GM12878 (cell line): ENCODE measurements around the gene MTSS2. TPM values are rescaled to one million over a fixed set of nuclear protein-coding genes. Genes with fewer than 3 reads are reported as not detected.

Experiments used
- polyA plus RNA-seq, 11 experiments: library from polyadenylated mRNA; depleted of rRNA in 4 of 11; unstranded in 6 of 11; stranded (reverse) in 5 of 11; fragments of >200 nt; fragmentation: Nextera tagmentation in 4 of 11; fragmentation: Illumina TruSeq in 1 of 11; extraction: Ambion mirVana in 4 of 11; extraction: Trizol in 1 of 11; gene quantifications; 1 replicate in 1 of 11; 2 replicates in 10 of 11; pipeline versions ENCODE4 v1.2.1 to v1.2.3, GENCODE V29; 2011 to 2016; ENCODE audit warnings: inconsistent platforms in 2 of 11, missing spikeins in 2 of 11, low read depth in 1 of 11
- total RNA-seq, 4 experiments: library from RNA; depleted of rRNA in 3 of 4; stranded (reverse); fragments of >200 nt in 3 of 4; fragmentation: Illumina TruSeq in 1 of 4; extraction: Trizol in 1 of 4; gene quantifications; 2 replicates each; pipeline versions ENCODE4 v1.2.1 to v1.2.3, GENCODE V29; 2013 to 2021
- TF ChIP-seq, protein P1 (sequence below): fragments of 450-650 bp; IDR thresholded peaks from 2 replicates; pipeline ENCODE4 v1.6.1; 2017; ENCODE audit warnings: mild to moderate bottlenecking, moderate library complexity
- TF ChIP-seq, protein P2 (sequence below): fragments of 450-650 bp; IDR thresholded peaks from 2 replicates; pipeline ENCODE4 v1.6.1; 2017; ENCODE audit warnings: mild to moderate bottlenecking, moderate library complexity

Gene MTSS2
- total and polyA plus RNA-seq, 10 of the 15 experiments (the other 5 are each of a cell fraction or from before 2014, with no cell fraction given) = under 0.01 to 0.51 (median 0.14) TPM; not detected in 4

DNA sequence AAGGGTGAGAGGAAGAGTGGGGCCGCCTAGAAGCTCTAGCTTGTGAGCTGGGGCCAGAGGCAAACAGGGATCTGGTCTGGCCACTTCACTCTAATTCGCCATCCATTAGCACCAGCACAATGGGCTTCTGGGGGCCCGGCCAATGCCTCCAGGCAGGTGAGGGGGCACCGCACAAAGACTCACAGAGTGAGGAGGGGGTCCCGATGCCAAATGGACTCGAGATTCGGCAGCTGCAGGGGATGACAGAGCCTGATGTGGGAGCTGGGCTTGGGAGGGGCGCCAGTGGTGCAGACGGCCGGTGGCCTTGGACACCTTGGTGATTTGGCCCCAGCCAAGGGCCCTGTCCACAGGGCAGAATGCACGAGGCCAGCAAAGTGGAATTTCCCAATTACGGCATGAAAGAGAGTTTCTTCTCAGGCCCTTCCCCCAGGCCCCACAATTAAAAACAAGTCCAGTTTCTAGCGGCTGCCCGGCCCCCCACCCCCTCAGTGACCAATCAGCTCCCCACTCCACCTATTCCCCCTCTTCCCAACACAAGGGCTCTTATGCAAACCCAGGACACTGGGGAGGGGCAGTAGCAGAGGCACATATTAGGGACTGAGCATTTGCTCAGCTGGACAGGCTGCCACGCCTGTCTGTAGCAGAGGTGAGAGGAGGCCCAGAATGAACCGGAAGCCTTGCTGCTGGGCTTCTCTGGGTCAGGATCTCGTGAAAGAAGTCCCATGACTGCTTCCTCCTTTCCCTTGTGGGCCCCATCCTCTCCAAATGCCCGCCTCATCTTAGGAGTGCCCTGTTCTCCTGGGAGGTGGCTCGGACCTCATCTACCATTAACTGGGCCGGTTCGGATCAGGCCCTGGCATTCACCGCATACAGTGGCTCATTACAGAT lies 39.4 kb upstream of the MTSS2 start (continued):
- TF ChIP-seq, protein P1, sequence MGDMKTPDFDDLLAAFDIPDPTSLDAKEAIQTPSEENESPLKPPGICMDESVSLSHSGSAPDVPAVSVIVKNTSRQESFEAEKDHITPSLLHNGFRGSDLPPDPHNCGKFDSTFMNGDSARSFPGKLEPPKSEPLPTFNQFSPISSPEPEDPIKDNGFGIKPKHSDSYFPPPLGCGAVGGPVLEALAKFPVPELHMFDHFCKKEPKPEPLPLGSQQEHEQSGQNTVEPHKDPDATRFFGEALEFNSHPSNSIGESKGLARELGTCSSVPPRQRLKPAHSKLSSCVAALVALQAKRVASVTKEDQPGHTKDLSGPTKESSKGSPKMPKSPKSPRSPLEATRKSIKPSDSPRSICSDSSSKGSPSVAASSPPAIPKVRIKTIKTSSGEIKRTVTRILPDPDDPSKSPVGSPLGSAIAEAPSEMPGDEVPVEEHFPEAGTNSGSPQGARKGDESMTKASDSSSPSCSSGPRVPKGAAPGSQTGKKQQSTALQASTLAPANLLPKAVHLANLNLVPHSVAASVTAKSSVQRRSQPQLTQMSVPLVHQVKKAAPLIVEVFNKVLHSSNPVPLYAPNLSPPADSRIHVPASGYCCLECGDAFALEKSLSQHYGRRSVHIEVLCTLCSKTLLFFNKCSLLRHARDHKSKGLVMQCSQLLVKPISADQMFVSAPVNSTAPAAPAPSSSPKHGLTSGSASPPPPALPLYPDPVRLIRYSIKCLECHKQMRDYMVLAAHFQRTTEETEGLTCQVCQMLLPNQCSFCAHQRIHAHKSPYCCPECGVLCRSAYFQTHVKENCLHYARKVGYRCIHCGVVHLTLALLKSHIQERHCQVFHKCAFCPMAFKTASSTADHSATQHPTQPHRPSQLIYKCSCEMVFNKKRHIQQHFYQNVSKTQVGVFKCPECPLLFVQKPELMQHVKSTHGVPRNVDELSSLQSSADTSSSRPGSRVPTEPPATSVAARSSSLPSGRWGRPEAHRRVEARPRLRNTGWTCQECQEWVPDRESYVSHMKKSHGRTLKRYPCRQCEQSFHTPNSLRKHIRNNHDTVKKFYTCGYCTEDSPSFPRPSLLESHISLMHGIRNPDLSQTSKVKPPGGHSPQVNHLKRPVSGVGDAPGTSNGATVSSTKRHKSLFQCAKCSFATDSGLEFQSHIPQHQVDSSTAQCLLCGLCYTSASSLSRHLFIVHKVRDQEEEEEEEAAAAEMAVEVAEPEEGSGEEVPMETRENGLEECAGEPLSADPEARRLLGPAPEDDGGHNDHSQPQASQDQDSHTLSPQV = no peak
- TF ChIP-seq, protein P2, sequence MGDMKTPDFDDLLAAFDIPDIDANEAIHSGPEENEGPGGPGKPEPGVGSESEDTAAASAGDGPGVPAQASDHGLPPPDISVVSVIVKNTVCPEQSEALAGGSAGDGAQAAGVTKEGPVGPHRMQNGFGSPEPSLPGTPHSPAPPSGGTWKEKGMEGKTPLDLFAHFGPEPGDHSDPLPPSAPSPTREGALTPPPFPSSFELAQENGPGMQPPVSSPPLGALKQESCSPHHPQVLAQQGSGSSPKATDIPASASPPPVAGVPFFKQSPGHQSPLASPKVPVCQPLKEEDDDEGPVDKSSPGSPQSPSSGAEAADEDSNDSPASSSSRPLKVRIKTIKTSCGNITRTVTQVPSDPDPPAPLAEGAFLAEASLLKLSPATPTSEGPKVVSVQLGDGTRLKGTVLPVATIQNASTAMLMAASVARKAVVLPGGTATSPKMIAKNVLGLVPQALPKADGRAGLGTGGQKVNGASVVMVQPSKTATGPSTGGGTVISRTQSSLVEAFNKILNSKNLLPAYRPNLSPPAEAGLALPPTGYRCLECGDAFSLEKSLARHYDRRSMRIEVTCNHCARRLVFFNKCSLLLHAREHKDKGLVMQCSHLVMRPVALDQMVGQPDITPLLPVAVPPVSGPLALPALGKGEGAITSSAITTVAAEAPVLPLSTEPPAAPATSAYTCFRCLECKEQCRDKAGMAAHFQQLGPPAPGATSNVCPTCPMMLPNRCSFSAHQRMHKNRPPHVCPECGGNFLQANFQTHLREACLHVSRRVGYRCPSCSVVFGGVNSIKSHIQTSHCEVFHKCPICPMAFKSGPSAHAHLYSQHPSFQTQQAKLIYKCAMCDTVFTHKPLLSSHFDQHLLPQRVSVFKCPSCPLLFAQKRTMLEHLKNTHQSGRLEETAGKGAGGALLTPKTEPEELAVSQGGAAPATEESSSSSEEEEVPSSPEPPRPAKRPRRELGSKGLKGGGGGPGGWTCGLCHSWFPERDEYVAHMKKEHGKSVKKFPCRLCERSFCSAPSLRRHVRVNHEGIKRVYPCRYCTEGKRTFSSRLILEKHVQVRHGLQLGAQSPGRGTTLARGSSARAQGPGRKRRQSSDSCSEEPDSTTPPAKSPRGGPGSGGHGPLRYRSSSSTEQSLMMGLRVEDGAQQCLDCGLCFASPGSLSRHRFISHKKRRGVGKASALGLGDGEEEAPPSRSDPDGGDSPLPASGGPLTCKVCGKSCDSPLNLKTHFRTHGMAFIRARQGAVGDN = no peak
